Endodermal cell (in vitro differentiated cells): ENCODE data around the gene OSBPL3. TPM values are rescaled to one million over a fixed set of nuclear protein-coding genes. Genes with fewer than 3 reads are reported as not detected.

Experiments
- DNase-seq: peaks from one replicate; pipeline ENCODE4 v3.0.0-alpha.2; 2017
- H3K27ac ChIP-seq: 2 replicates; pipeline ENCODE4 v1.5.1; 2013; ENCODE audit warnings: mild to moderate bottlenecking, low read depth, low read length, moderate library complexity
- H3K27me3 ChIP-seq: 2 replicates; pipeline ENCODE4 v1.6.1; 2013; ENCODE audit warnings: mild to moderate bottlenecking, low read length, moderate library complexity; ENCODE audit not compliant: insufficient read depth, control insufficient read depth, poor library complexity, severe bottlenecking
- H3K36me3 ChIP-seq: 2 replicates; pipeline ENCODE4 v1.7.0; 2013; ENCODE audit warnings: mild to moderate bottlenecking, low read length, moderate library complexity; ENCODE audit not compliant: control insufficient read depth, insufficient read depth
- H3K4me1 ChIP-seq: one replicate; pipeline ENCODE4 v1.7.0; 2013; ENCODE audit warnings: low read length; ENCODE audit not compliant: control insufficient read depth, insufficient read depth
- H3K4me3 ChIP-seq: 2 replicates; pipeline ENCODE4 v1.5.1; 2013; ENCODE audit warnings: mild to moderate bottlenecking, low read length, moderate library complexity
- H3K9ac ChIP-seq: 2 replicates; pipeline ENCODE4 v1.6.1; 2013; ENCODE audit warnings: mild to moderate bottlenecking, low read length, moderate library complexity; ENCODE audit not compliant: poor library complexity, severe bottlenecking; ENCODE audit errors: extremely low read depth
- H3K9me3 ChIP-seq: 2 replicates; pipeline ENCODE4 v1.6.1; 2013; ENCODE audit warnings: mild to moderate bottlenecking, low read length, moderate library complexity; ENCODE audit not compliant: control insufficient read depth
- H3K27ac Mint-ChIP-seq: 2 replicates; pipeline ENCODE4 v1.8.0; 2020; ENCODE audit warnings: mixed read lengths
- H3K27me3 Mint-ChIP-seq: 2 replicates; pipeline ENCODE4 v1.8.0; 2021; ENCODE audit warnings: mild to moderate bottlenecking, mixed read lengths; ENCODE audit not compliant: insufficient read depth
- H3K36me3 Mint-ChIP-seq: 2 replicates; pipeline ENCODE4 v1.8.0; 2020; ENCODE audit warnings: low read depth, mixed read lengths
- H3K4me1 Mint-ChIP-seq: 2 replicates; pipeline ENCODE4 v1.8.0; 2020; ENCODE audit warnings: mixed read lengths
- H3K4me3 Mint-ChIP-seq: 2 replicates; pipeline ENCODE4 v1.8.0; 2020; ENCODE audit warnings: mild to moderate bottlenecking, moderate library complexity, mixed read lengths
- H3K9me3 Mint-ChIP-seq: 2 replicates; pipeline ENCODE4 v1.8.0; 2020; ENCODE audit warnings: mild to moderate bottlenecking, mixed read lengths
- CTCF ChIP-seq: fragments of 200-600 bp; sonication (generic); conservative IDR thresholded peaks from 2 replicates; pipeline ENCODE4 v1.5.0; 2021; ENCODE audit warnings: antibody characterized with exemption, mild to moderate bottlenecking
- WGBS, 2 experiments: methylation state at CpG; one replicate each; pipeline versions ENCODE4 v1.1.5 to v1.1.7; 2013; ENCODE audit warnings: missing lambda C conversion rate in 2 of 2, mixed read lengths in 1 of 2; ENCODE audit not compliant: insufficient coverage in 1 of 2, insufficient read length in 1 of 2; 5-methylcytosine and 5-hydroxymethylcytosine counted together
- total RNA-seq, 2 donors: library from RNA; stranded (reverse); fragmentation: NEBNext Ultra II Directional in 1 of 2; extraction: Animal tissue kit (Norgen Biotek cat#: 25700) in 1 of 2; gene quantifications; 2 replicates in 1 of 2; 3 replicates in 1 of 2; pipeline ENCODE4 v1.2.1, GENCODE V29; 2021

Gene OSBPL3
- total RNA-seq, 2 donors from 2014 or later, result 9.8 to 11.3 TPM

- H3K27ac ChIP-seq, result no peak overlapping the region
- TF ChIP-seq CTCF, result no peak
- 100% methylated on average over 1 of the region's 1 CpG; no CpG with 5 or more reads in 1 of the 2 experiments for WGBS, 2 experiments
- Mint-ChIP-seq H3K36me3 (no peaks in the 10 kb centered on the region), H3K27me3 (peaks cover 8% of the 10 kb centered on the region), H3K9me3 (no peaks in the 10 kb centered on the region), H3K4me3 (no peak overlapping the region), H3K27ac (no peak overlapping the region), H3K4me1 (peaks cover 15% of the 10 kb centered on the region)
- peaks cover 23% of the 10 kb centered on the region for H3K27me3 ChIP-seq
- H3K9ac ChIP-seq, result no peak overlapping the region
- H3K36me3 ChIP-seq, result no peaks in the 10 kb centered on the region
- no peak for DNase-seq
- no peaks in the 10 kb centered on the region for H3K9me3 ChIP-seq
- peaks cover 5% of the 10 kb centered on the region for H3K4me1 ChIP-seq
- H3K4me3 ChIP-seq, result no peak overlapping the region
Measured at GRCh38 chr7:24825381-24825794, 154.6 kb downstream of the OSBPL3 start.

- Histone ChIP-seq H3K9ac (no peak overlapping the region), H3K4me1 (peaks cover 3% of the 10 kb centered on the region), H3K9me3 (no peaks in the 10 kb centered on the region), H3K27ac (no peak overlapping the region), H3K4me3 (no peak overlapping the region), H3K27me3 (peaks cover 19% of the 10 kb centered on the region), H3K36me3 (no peaks in the 10 kb centered on the region)
- Mint-ChIP-seq H3K9me3 (no peaks in the 10 kb centered on the region), H3K4me3 (no peak overlapping the region), H3K36me3 (no peaks in the 10 kb centered on the region), H3K27ac (no peak overlapping the region), H3K27me3 (peaks cover 8% of the 10 kb centered on the region), H3K4me1 (peaks cover 16% of the 10 kb centered on the region)
- WGBS, 2 experiments, result 90 to 93% methylated on average over 3 of the region's 3 CpGs
- no peak for DNase-seq
- TF ChIP-seq CTCF, result no peak
Measured at GRCh38 chr7:24824896-24825295, 155.1 kb downstream of the OSBPL3 start.

- TF ChIP-seq CTCF, result no peak
- H3K4me3 ChIP-seq, result no peak overlapping the region
- Mint-ChIP-seq H3K4me3 (no peak overlapping the region), H3K4me1 (peaks cover 13% of the 10 kb centered on the region), H3K9me3 (no peaks in the 10 kb centered on the region), H3K27me3 (peaks cover 8% of the 10 kb centered on the region), H3K27ac (no peak overlapping the region), H3K36me3 (no peaks in the 10 kb centered on the region)
- H3K27me3 ChIP-seq, result peaks cover 18% of the 10 kb centered on the region
- no peak overlapping the region for H3K9ac ChIP-seq
- no peak overlapping the region for H3K27ac ChIP-seq
- no peaks in the 10 kb centered on the region for H3K36me3 ChIP-seq
- 95 to 98% methylated on average over 3 of the region's 3 CpGs for WGBS, 2 experiments
- DNase-seq, result no peak
- no peaks in the 10 kb centered on the region for H3K9me3 ChIP-seq
- H3K4me1 ChIP-seq, result no peaks in the 10 kb centered on the region
Measured at GRCh38 chr7:24824400-24824799, 155.6 kb downstream of the OSBPL3 start.
